Endothelial cell of umbilical vein (primary cell): Measurements from ENCODE around the gene MYPN. TPM values are rescaled to one million over a fixed set of nuclear protein-coding genes. Genes with fewer than 3 reads are reported as not detected.

Source experiments
- BruUV-seq: library from RNA; stranded (reverse); fragments of 400-500 nt; replicated peaks from 2 replicates; lab custom pipeline; 2021; lab: Mats Ljungman, UMichigan
- CTCF ChIA-PET: fragments of 300-600, 350-600 bp; sonication (Branson Sonifier 250); formaldehyde crosslinking; loops from one replicate; lab custom pipeline; 2021; ENCODE audit warnings: antibody characterized with exemption, inconsistent platforms; lab: Charles Lee
- POLR2A ChIA-PET: fragments of 300-600, 350-600 bp; sonication (Branson Sonifier 250); formaldehyde crosslinking; loops from one replicate; lab custom pipeline; 2021; ENCODE audit warnings: antibody characterized with exemption, inconsistent platforms; lab: Charles Lee
- DNase-seq: peaks from one replicate; pipeline ENCODE4 v3.0.0-alpha.2; 2011; ENCODE audit warnings: low read depth, low spot score
- FAIRE-seq: peaks from 2 replicates; lab custom pipeline; 2011; peaks lifted over from hg19 to GRCh38; lab: Jason Lieb, UNC
- H2AFZ ChIP-seq: 2 replicates; pipeline ENCODE4 v1.6.0; 2012; ENCODE audit warnings: low read depth, low read length, control low read depth, inconsistent platforms
- H3K27ac ChIP-seq: 2 replicates; pipeline ENCODE4 v1.5.1; 2011; ENCODE audit warnings: low read depth, mild to moderate bottlenecking, control low read depth, low read length, moderate library complexity; ENCODE audit not compliant: insufficient read depth
- H3K27me3 ChIP-seq, 2 experiments: 2 replicates each; pipeline versions ENCODE4 v1.6.0 to v1.6.1; 2011; ENCODE audit warnings: low read length in 2 of 2, mixed read lengths in 1 of 2; ENCODE audit not compliant: control insufficient read depth in 2 of 2, insufficient read depth in 2 of 2
- H3K36me3 ChIP-seq, 2 experiments: 2 replicates in 1 of 2; 3 replicates in 1 of 2; pipeline ENCODE4 v1.5.1; 2011; ENCODE audit warnings: low read length in 2 of 2, mild to moderate bottlenecking in 1 of 2, moderate library complexity in 1 of 2; ENCODE audit not compliant: control insufficient read depth in 2 of 2, insufficient read depth in 2 of 2; ENCODE audit errors: extremely low read depth in 1 of 2
- H3K4me1 ChIP-seq: 3 replicates; pipeline ENCODE4 v1.5.1; 2011; ENCODE audit warnings: mild to moderate bottlenecking, low read length; ENCODE audit not compliant: control insufficient read depth, insufficient read depth; ENCODE audit errors: extremely low read depth
- H3K4me2 ChIP-seq: 2 replicates; pipeline ENCODE4 v1.6.1; 2011; ENCODE audit warnings: low read length, control low read depth, mixed read lengths; ENCODE audit not compliant: insufficient read depth
- H3K4me3 ChIP-seq, 3 experiments: fragments of 200-600 bp in 1 of 3; sonication (generic), shearing (Covaris generic) in 1 of 3; replicated peaks in 1 of 3; 2 replicates each; pipeline ENCODE4 v1.5.1; 2011 to 2016; ENCODE audit warnings: control low read depth in 3 of 3, low read length in 3 of 3, mild to moderate bottlenecking in 2 of 3, inconsistent platforms in 1 of 3, low read depth in 1 of 3, moderate library complexity in 1 of 3; ENCODE audit not compliant: insufficient read depth in 1 of 3
- H3K79me2 ChIP-seq: 2 replicates; pipeline ENCODE4 v1.6.0; 2012; ENCODE audit warnings: low read length, inconsistent platforms; ENCODE audit not compliant: control insufficient read depth, insufficient read depth
- H3K9ac ChIP-seq: replicated peaks from 2 replicates; pipeline ENCODE3; 2011; ENCODE audit warnings: low read length, control low read depth; ENCODE audit not compliant: insufficient read depth; ENCODE audit errors: extremely low read depth
- H3K9me1 ChIP-seq: replicated peaks from 3 replicates; pipeline ENCODE4 v1.6.0; 2011; ENCODE audit warnings: mild to moderate bottlenecking, low read length; ENCODE audit not compliant: control insufficient read depth, insufficient read depth; ENCODE audit errors: extremely low read depth
- H3K9me3 ChIP-seq: replicated peaks from 2 replicates; pipeline ENCODE4 v1.5.1; 2012; ENCODE audit warnings: low read length, inconsistent platforms; ENCODE audit not compliant: control insufficient read depth, insufficient read depth
- H4K20me1 ChIP-seq: replicated peaks from 2 replicates; pipeline ENCODE3; 2011; ENCODE audit warnings: mild to moderate bottlenecking, low read length; ENCODE audit not compliant: control insufficient read depth, insufficient read depth; ENCODE audit errors: extremely low read depth
- CTCF ChIP-seq, 2 donors: IDR thresholded peaks; 1 replicate in 1 of 2; 2 replicates in 1 of 2; pipeline ENCODE4 v1.5.1; 2011; ENCODE audit warnings: low read length in 2 of 2, mild to moderate bottlenecking in 2 of 2, moderate library complexity in 2 of 2, control low read depth in 1 of 2, inconsistent platforms in 1 of 2, low read depth in 1 of 2; ENCODE audit not compliant: insufficient read depth in 1 of 2; ENCODE audit errors: extremely low read depth in 1 of 2
- EZH2 ChIP-seq: IDR thresholded peaks from 2 replicates; pipeline ENCODE4 v1.6.1; 2012; ENCODE audit warnings: borderline replicate concordance, low read depth, mild to moderate bottlenecking, moderate library complexity, low read length, inconsistent platforms; ENCODE audit not compliant: severe bottlenecking
- FOS ChIP-seq: IDR thresholded peaks from 2 replicates; pipeline ENCODE4 v1.6.1; 2011; ENCODE audit warnings: mild to moderate bottlenecking, low read length, moderate library complexity, borderline replicate concordance; ENCODE audit not compliant: insufficient read depth
- GATA2 ChIP-seq: IDR thresholded peaks from 2 replicates; pipeline ENCODE4 v1.7.0; 2011; ENCODE audit warnings: low read depth, mild to moderate bottlenecking, moderate library complexity, mixed read lengths, low read length; ENCODE audit not compliant: insufficient read length, insufficient read depth
- JUN ChIP-seq: IDR thresholded peaks from 2 replicates; pipeline ENCODE4 v1.6.1; 2011; ENCODE audit warnings: borderline replicate concordance, low read depth; ENCODE audit not compliant: insufficient read length, insufficient read depth
- MYC ChIP-seq: IDR thresholded peaks from one replicate; pipeline ENCODE4 v1.6.1; 2011; ENCODE audit warnings: mild to moderate bottlenecking, low read depth, low read length
- POLR2A ChIP-seq: IDR thresholded peaks from 2 replicates; pipeline ENCODE4 v1.6.1; 2012; ENCODE audit warnings: low read depth, mild to moderate bottlenecking, control low read depth, low read length
- POLR2AphosphoS5 ChIP-seq: IDR thresholded peaks from 2 replicates; pipeline ENCODE4 v1.6.1; 2012; ENCODE audit warnings: low read depth, mild to moderate bottlenecking, control low read depth, low read length, moderate library complexity; ENCODE audit not compliant: insufficient read depth
- dilution Hi-C: fragments of 300-500 bp; cut with MboI; formaldehyde crosslinking; loops from one replicate; pipeline ENCODE4 v1.15.0; 2019; ENCODE audit warnings: low sequenced_read_pairs; ENCODE audit not compliant: extremely low pct_ligation_motif_present
- intact Hi-C: fragments of 100-400 bp; cut with micrococcal nuclease; formaldehyde crosslinking; loops from one replicate; pipeline ENCODE4 v1.10.0; 2022
- polyA plus RNA-seq, 4 experiments: library from polyadenylated mRNA; depleted of rRNA in 3 of 4; stranded (reverse) in 3 of 4; unstranded in 1 of 4; fragments of >200 nt; gene quantifications; 2 replicates each; pipeline versions ENCODE4 v1.2.1 to v1.2.3, GENCODE V29; 2011 to 2012; ENCODE audit warnings: missing spikeins in 1 of 4
- total RNA-seq: library from RNA; stranded (reverse); gene quantifications from 2 replicates; pipeline ENCODE4 v1.2.3, GENCODE V29; 2021
- TF ChIP-seq, protein P1 (sequence below): IDR thresholded peaks from 2 replicates; pipeline ENCODE4 v1.6.1; 2011; ENCODE audit not compliant: insufficient read depth, insufficient read length

The MYPN gene
- total and polyA plus RNA-seq, 2 donors (not counting 3 experiments of a cell fraction or from before 2014, with no cell fraction given): 0.01 TPM; not detected in 1

- Histone ChIP-seq H3K79me2 (no peaks in the 10 kb centered on the region), H2AFZ (no peak overlapping the region), H3K4me1 (peaks cover 27% of the 10 kb centered on the region), H3K36me3 (no peaks in the 10 kb centered on the region), H3K9me3 (no peaks in the 10 kb centered on the region), H4K20me1 (no peaks in the 10 kb centered on the region), H3K9me1 (no peaks in the 10 kb centered on the region), H3K27me3 (no peaks in the 10 kb centered on the region), H3K9ac (no peak overlapping the region), H3K4me3 (no peak overlapping the region), H3K4me2 (no peak overlapping the region), H3K27ac (peak overlapping the region; percentile 42)
- TF ChIP-seq POLR2A (no peak), MYC (no peak), FOS (peak; percentile 97), EZH2 (no peak), POLR2AphosphoS5 (peak; percentile 65), CTCF (IDR thresholded peaks at IDR 0.05; ENCODE audit: extremely low read depth in 1 of 2, insufficient read depth in 1 of 2, low read depth in 1 of 2, low read length in 2 of 2) (no peak), JUN (peak; percentile 40), GATA2 (peak; percentile 54)
- TF ChIP-seq, protein P1, sequence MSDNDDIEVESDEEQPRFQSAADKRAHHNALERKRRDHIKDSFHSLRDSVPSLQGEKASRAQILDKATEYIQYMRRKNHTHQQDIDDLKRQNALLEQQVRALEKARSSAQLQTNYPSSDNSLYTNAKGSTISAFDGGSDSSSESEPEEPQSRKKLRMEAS: no peak
- ChIA-PET CTCF (interaction anchor here (0.9 to 2.7 kb wide), 10 partner anchors 10 to 242 kb away, joined by 3 to 12 read pairs (median 4); no protein-coding TSS in a partner anchor), POLR2A (no interaction called here)
- DNase-seq (peak; percentile 89), FAIRE-seq (peak; percentile 92)
- intact Hi-C loops (loop anchor here (1.0 kb wide), 1 partner anchor 39 kb away; no protein-coding TSS in a partner anchor), dilution Hi-C loops (no loop called here)
- BruUV-seq: no TSS peak
Observed at GRCh38 chr10:68096913-68097516, 12.3 kb upstream of the MYPN start.
